PC-3 (cell line): Measurements from ENCODE around the gene BPIFB2. TPM values are rescaled to one million over a fixed set of nuclear protein-coding genes. Genes with fewer than 3 reads are reported as not detected.

Experiments used
- ATAC-seq: fragments of 200-7000 bp; cut with Tn5 transposase; 2 replicates; pipeline ENCODE4 v1.9.1; 2020; ENCODE audit warnings: mild to moderate bottlenecking, moderate library complexity
- BruUV-seq: library from RNA; stranded (reverse); fragments of 400-500 nt; replicated peaks from 2 replicates; lab custom pipeline; 2021; lab: Mats Ljungman, UMichigan
- CTCF ChIA-PET: fragments of 300-600 bp; sonication (Branson Sonifier 250); formaldehyde crosslinking; loops from one replicate; lab custom pipeline; 2022; ENCODE audit warnings: antibody characterized with exemption; lab: Charles Lee
- POLR2A ChIA-PET: fragments of 300-600 bp; sonication (Branson Sonifier 250); formaldehyde crosslinking; loops from one replicate; lab custom pipeline; 2022; ENCODE audit warnings: antibody characterized with exemption; ENCODE audit not compliant: unreplicated experiment; lab: Charles Lee
- DNase-seq: peaks from one replicate; pipeline ENCODE4 v3.0.0-alpha.2; 2015
- H2AFZ ChIP-seq: fragments of 300-600 bp; sonication (generic); 2 replicates; pipeline ENCODE4 v1.6.0; 2016; ENCODE audit warnings: antibody characterized with exemption, low read length
- H3F3A ChIP-seq: fragments of 300-600 bp; sonication (generic); one replicate; pipeline ENCODE4 v1.6.0; 2017; ENCODE audit warnings: antibody characterized with exemption, low read length, control low read depth, mild to moderate bottlenecking; ENCODE audit not compliant: unreplicated experiment
- H3K27ac ChIP-seq: fragments of 300-600 bp; sonication (generic); 2 replicates; pipeline ENCODE4 v1.5.1; 2016; ENCODE audit warnings: mild to moderate bottlenecking, low read length
- H3K27me3 ChIP-seq: fragments of 300-600 bp; sonication (generic); 2 replicates; pipeline ENCODE4 v1.6.1; 2016; ENCODE audit warnings: low read length, mixed read lengths
- H3K36me3 ChIP-seq: fragments of 300-600 bp; sonication (generic); 2 replicates; pipeline ENCODE4 v1.6.1; 2016; ENCODE audit warnings: low read depth, mixed run types, low read length, mixed read lengths
- H3K4me1 ChIP-seq: fragments of 300-600 bp; sonication (generic); 2 replicates; pipeline ENCODE4 v1.5.1; 2016; ENCODE audit warnings: low read length; ENCODE audit not compliant: insufficient read depth
- H3K4me2 ChIP-seq: fragments of 300-600 bp; sonication (generic); 2 replicates; pipeline ENCODE4 v1.6.0; 2016; ENCODE audit warnings: low read length
- H3K4me3 ChIP-seq: fragments of 300-600 bp; sonication (generic); 2 replicates; pipeline ENCODE4 v1.5.1; 2016; ENCODE audit warnings: mild to moderate bottlenecking, low read length, mixed read lengths
- H3K79me2 ChIP-seq: fragments of 300-600 bp; sonication (generic); 2 replicates; pipeline ENCODE4 v1.6.1; 2017; ENCODE audit warnings: low read length, mixed read lengths
- H3K9ac ChIP-seq: fragments of 300-600 bp; sonication (generic); 2 replicates; pipeline ENCODE4 v1.6.0; 2016; ENCODE audit warnings: mild to moderate bottlenecking, low read length
- H3K9me2 ChIP-seq: fragments of 300-600 bp; sonication (generic); replicated peaks from 2 replicates; pipeline ENCODE4 v1.6.1; 2016; ENCODE audit warnings: mixed run types, low read length, mixed read lengths
- H3K9me3 ChIP-seq: fragments of 300-600 bp; sonication (generic); 2 replicates; pipeline ENCODE4 v1.6.1; 2016; ENCODE audit warnings: low read length, mixed read lengths
- H4K20me1 ChIP-seq: fragments of 300-600 bp; sonication (generic); 2 replicates; pipeline ENCODE4 v1.6.1; 2016; ENCODE audit warnings: low read length, mixed read lengths
- CTCF ChIP-seq: fragments of 300-600 bp; sonication (generic); conservative IDR thresholded peaks from 2 replicates; pipeline ENCODE4 v1.5.1; 2017; ENCODE audit warnings: antibody characterized with exemption, low read depth, mild to moderate bottlenecking, low read length
- EZH2 ChIP-seq: fragments of 300-600 bp; sonication (generic); IDR thresholded peaks from one replicate; pipeline ENCODE4 v1.6.1; 2017; ENCODE audit warnings: antibody characterized with exemption, mild to moderate bottlenecking, low read length; ENCODE audit not compliant: unreplicated experiment
- EZH2phosphoT487 ChIP-seq: fragments of 300-600 bp; sonication (generic); IDR thresholded peaks from 2 replicates; pipeline ENCODE4 v1.6.1; 2018; ENCODE audit warnings: mild to moderate bottlenecking, antibody characterized with exemption, low read length, borderline replicate concordance
- intact Hi-C: fragments of 100-400 bp; cut with micrococcal nuclease; formaldehyde crosslinking; loops from 2 replicates; pipeline ENCODE4 v1.9.0; 2023
- total RNA-seq: library from RNA; depleted of rRNA; stranded (reverse); fragments of >200 nt; gene quantifications from 2 replicates; pipeline ENCODE4 v1.2.3, GENCODE V29; 2014

The BPIFB2 gene
- total RNA-seq, 1 experiment from 2014 or later: not detected

GRCh38 chr20:33022694-33023438, 15.4 kb downstream of the BPIFB2 start:
- ChIA-PET CTCF (no interaction called here), POLR2A (no interaction called here)

DNA sequence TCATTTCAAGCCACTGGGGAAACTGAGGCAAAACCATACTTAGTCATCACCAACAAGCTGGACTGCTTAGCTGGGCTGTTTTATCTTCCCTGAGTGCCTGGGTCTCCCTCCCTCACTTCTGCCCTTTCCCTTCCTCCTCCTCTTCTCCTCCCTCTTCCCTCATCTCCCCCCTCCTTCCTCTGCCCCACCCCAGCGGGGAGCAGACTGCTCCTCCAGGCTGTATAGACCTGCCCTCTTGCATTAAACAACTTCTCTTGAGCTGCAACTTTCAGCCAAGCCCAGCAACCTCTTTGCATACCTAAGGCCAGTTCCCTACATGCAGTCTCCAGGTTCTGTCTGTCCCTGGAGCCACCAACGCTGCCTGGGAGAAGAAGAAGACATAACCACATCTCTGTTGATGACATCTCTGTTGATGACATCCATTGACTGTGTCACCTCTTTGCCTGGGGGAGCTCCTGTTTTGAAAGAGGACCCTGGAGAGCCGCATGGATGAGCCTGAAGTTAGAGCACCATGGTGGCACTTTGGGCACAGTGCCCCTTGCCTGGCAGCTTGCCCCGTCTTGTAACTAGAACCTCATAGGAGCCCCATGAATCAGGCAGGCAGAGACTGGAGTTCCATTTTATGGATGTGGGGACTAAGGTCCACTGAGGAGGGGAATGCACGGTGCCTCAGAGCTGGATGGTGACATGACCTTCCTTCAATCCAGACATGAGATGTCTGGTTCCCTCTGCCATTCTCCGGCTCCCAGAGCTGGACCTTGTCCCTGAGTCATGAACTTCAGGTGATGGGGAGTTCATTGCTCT, 16.1 kb downstream of the BPIFB2 start:
- Histone ChIP-seq H4K20me1 (no peaks in the 10 kb centered on the region), H3K9me2 (no peaks in the 10 kb centered on the region), H3K9me3 (no peaks in the 10 kb centered on the region), H3K4me1 (no peaks in the 10 kb centered on the region), H3K4me2 (no peak overlapping the region), H3K36me3 (no peaks in the 10 kb centered on the region), H2AFZ (no peak overlapping the region), H3F3A (no peaks in the 10 kb centered on the region), H3K4me3 (no peak overlapping the region), H3K9ac (no peak overlapping the region), H3K27ac (no peak overlapping the region), H3K79me2 (no peaks in the 10 kb centered on the region), H3K27me3 (peaks cover 8% of the 10 kb centered on the region; the same call in 1 of the 2 replicates)
- no peak for DNase-seq
- no peak for ATAC-seq
- POLR2A ChIA-PET: no interaction called here
- BruUV-seq: no TSS peak
- intact Hi-C loops: no loop called here
- TF ChIP-seq CTCF: no peak
- no peak for TF ChIP-seq EZH2phosphoT487
- no peak for TF ChIP-seq EZH2
- CTCF ChIA-PET: no interaction called here

More at GRCh38 chr20:33022694-33023438, 15.4 kb downstream of the BPIFB2 start:
- no peak overlapping the region for H3K4me2 ChIP-seq
- no peaks in the 10 kb centered on the region for H3K36me3 ChIP-seq
- no peaks in the 10 kb centered on the region for H3K9me3 ChIP-seq
- H3K9me2 ChIP-seq: no peaks in the 10 kb centered on the region
- no peak overlapping the region for H3K27ac ChIP-seq
- H3K4me1 ChIP-seq: no peaks in the 10 kb centered on the region
- H3K79me2 ChIP-seq: no peaks in the 10 kb centered on the region
- ATAC-seq: no peak
- TF ChIP-seq CTCF (no peak), EZH2 (no peak), EZH2phosphoT487 (no peak)
- H3K9ac ChIP-seq: no peak overlapping the region
- no TSS peak for BruUV-seq
- H4K20me1 ChIP-seq: no peaks in the 10 kb centered on the region
- DNase-seq: no peak
- no peaks in the 10 kb centered on the region for H3F3A ChIP-seq
- intact Hi-C loops: no loop called here
- H2AFZ ChIP-seq: no peak overlapping the region
- H3K27me3 ChIP-seq: peaks cover 15% of the 10 kb centered on the region
- no peak overlapping the region for H3K4me3 ChIP-seq
